ENCODE measurements around the gene KIN. TPM values are rescaled to one million over a fixed set of nuclear protein-coding genes. Genes with fewer than 3 reads are reported as not detected.
"Not testable (repeated sequence)": the region's sequence is repeated elsewhere in the genome, so short reads cannot be mapped to it uniquely, and the experiment has no call there.

Gene KIN
- total RNA-seq, 4 donors from 2014 or later, result 2.7 to 13.8 (median 7.5) TPM

DNA sequence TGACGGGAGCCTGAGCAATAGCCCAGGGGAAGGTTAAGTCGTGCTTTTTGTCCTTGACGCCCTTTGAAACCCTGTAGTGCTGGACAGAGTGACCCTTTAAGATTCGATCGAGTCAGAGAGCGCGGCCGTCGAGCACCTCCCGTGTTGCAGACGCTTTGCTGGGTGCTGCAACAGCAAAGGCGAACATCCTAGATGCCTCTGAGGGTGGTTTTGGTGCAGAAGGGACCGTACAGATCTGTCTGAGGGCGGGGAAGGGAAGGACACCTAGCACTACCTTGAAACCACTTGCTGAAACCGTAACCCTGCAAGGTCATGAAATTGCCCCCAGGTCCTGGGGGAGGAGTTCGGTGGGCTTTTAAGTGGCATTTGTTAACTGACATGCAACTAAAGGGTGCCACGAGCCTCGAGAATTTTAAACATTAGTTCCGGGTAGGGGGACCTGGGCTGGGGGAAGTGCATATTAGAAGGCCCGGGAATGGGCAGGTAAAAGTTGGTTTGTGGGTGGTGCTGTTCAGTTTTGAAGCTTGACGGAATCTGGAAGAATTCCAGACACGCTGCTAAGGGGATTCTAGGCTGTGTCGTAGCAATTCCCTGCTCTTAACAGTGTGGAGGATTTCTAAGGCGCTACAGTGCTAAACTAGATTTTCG is 970 bp upstream of the KIN start:
- no peaks in the 10 kb centered on the region for H3K27me3 ChIP-seq
- DNase-seq (ENCODE audit: low spot score in 2 of 2), result no peak
- 1% methylated on average over 24 of the region's 25 CpGs for WGBS
- H3K4me1 ChIP-seq, result peaks cover 62% of the 10 kb centered on the region
- TF ChIP-seq POLR2AphosphoS5 (IDR thresholded peaks at IDR 0.05) (no peak), POLR2A (IDR thresholded peaks at IDR 0.05) (no peak), EP300 (IDR thresholded peaks at IDR 0.05) (no peak)
- TF ChIP-seq, protein P1, sequence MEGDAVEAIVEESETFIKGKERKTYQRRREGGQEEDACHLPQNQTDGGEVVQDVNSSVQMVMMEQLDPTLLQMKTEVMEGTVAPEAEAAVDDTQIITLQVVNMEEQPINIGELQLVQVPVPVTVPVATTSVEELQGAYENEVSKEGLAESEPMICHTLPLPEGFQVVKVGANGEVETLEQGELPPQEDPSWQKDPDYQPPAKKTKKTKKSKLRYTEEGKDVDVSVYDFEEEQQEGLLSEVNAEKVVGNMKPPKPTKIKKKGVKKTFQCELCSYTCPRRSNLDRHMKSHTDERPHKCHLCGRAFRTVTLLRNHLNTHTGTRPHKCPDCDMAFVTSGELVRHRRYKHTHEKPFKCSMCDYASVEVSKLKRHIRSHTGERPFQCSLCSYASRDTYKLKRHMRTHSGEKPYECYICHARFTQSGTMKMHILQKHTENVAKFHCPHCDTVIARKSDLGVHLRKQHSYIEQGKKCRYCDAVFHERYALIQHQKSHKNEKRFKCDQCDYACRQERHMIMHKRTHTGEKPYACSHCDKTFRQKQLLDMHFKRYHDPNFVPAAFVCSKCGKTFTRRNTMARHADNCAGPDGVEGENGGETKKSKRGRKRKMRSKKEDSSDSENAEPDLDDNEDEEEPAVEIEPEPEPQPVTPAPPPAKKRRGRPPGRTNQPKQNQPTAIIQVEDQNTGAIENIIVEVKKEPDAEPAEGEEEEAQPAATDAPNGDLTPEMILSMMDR (IDR thresholded peaks at IDR 0.05), result no peak
- no peaks in the 10 kb centered on the region for H3K36me3 ChIP-seq
- H3K27ac ChIP-seq, result peak overlapping the region; percentile 93
- H3K4me3 ChIP-seq, result peak overlapping the region; percentile 98
- H3K9me3 ChIP-seq, result no peaks in the 10 kb centered on the region

DNA sequence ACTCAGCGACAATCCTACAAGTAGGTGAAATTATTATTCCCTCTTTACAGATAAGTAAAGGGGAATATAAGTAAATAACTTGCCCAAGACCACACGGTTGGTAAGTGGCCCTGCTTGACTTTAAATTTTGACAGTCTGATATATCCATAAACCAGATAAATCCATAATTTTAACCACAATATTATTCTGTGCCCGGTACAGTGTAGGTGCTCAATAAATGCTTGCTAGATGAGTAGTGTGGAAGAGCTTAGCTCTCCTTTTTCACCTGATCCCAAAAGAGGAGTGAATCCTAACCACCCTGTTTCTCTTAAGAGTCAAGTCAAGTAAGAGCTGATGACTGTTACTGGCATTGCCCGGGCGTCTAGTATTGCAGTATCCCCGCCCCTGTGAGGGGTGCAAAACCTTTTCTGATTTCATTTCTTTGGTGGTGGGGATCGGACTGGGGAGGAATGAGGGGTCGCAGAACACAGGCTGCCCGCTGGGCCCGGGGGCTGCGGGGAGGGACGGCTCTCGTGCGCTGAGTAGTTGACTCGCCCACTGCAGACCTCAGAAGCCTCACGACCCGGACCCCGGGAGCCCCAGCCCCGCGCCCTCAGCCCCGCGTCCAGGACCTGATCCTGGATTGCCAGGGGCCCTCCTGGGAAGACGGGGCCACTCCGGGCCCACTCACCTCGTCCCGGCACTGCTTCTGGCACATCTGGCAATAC is 490 bp downstream of the KIN start:
- peak in 1 of 2 donors; percentile 80 for DNase-seq (ENCODE audit: low spot score in 2 of 2)
- Histone ChIP-seq H3K27me3 (no peaks in the 10 kb centered on the region), H3K9me3 (no peaks in the 10 kb centered on the region), H3K4me3 (peak overlapping the region; percentile 98), H3K36me3 (peaks cover 2% of the 10 kb centered on the region), H3K4me1 (peaks cover 54% of the 10 kb centered on the region), H3K27ac (peak overlapping the region; percentile 93)
- no peak for TF ChIP-seq POLR2A (IDR thresholded peaks at IDR 0.05)
- TF ChIP-seq, protein P1 (IDR thresholded peaks at IDR 0.05), result no peak
- TF ChIP-seq EP300 (IDR thresholded peaks at IDR 0.05), result no peak
- WGBS, result 9% methylated on average over 8 of the region's 26 CpGs

DNA sequence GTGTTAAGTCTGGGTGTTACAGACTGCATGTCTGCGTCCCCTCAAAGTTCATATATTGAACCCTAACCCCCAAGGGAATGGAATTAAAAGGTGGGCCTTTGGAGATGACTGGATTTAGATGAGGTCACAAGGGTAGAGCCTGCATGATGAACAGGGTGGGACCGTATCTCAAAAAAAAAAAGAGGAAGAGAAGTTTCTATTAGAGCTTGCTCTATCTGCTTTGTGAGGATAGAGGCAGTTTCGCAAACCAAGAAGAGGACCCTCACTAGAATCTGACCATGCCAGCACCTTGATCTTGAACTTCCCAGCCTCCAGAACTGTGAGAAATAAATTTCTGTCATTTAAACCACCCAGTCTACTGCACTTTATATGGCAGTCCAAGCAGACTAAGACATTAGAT is 1.4 kb downstream of the KIN start:
- H3K36me3 ChIP-seq, result peaks cover 6% of the 10 kb centered on the region
- no peak overlapping the region for H3K27ac ChIP-seq
- peaks cover 47% of the 10 kb centered on the region for H3K4me1 ChIP-seq
- H3K9me3 ChIP-seq, result no peaks in the 10 kb centered on the region
- H3K27me3 ChIP-seq, result no peaks in the 10 kb centered on the region
- WGBS, result 72% methylated on average over 3 of the region's 3 CpGs
- TF ChIP-seq POLR2A (IDR thresholded peaks at IDR 0.05) (no peak), EP300 (IDR thresholded peaks at IDR 0.05) (no peak), POLR2AphosphoS5 (IDR thresholded peaks at IDR 0.05) (no peak)
- TF ChIP-seq, protein P1 (IDR thresholded peaks at IDR 0.05), result no peak
- no peak for DNase-seq (ENCODE audit: low spot score in 2 of 2)
- peak overlapping the region; percentile 98 for H3K4me3 ChIP-seq

DNA sequence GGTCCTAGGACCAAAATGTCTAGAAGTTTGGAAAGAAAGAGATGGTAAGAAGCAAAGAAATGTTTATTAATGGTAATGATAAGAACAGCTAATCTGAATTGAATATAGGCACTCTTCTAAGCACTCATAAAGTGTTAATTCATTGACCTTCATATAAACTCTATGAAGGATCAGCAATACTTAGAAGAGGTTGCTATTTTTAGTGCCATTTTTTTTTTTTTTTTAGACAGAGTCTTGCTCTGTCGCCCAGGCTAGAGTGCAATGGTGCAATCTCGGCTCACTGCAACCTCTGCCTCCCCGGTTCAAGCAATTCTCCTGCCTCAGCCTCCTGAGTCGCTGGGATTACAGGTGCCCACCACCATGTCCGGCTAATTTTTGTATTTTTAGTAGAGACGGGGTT is 5.6 kb downstream of the KIN start:
- 94% methylated on average over 6 of the region's 6 CpGs for WGBS
- peaks cover 22% of the 10 kb centered on the region for H3K4me1 ChIP-seq
- H3K36me3 ChIP-seq, result peaks cover 46% of the 10 kb centered on the region
- not testable (repeated sequence) for DNase-seq (ENCODE audit: low spot score in 2 of 2); H3K4me3 ChIP-seq; H3K9me3 ChIP-seq; H3K27ac ChIP-seq; H3K27me3 ChIP-seq

DNA sequence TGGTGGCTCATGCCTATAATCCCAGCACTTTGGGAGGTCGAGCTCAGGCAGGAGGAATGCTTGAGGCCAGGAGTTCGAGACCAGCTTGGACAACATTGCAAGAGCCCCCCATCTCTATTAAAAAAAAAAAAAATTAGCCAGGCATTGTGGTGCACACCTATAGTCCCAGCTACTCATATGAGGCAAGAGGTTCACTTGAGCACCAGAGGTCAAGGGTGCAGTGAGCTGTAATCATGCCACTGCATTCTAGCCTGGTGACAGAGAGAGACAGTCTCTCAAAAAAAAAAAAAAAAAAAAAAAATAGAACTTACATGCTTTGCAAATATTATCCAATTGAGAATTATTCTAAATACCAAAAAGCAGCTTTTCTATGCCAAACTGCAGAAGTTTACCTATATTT is 11.0 kb downstream of the KIN start:
- Histone ChIP-seq H3K27me3 (no peaks in the 10 kb centered on the region), H3K9me3 (no peaks in the 10 kb centered on the region), H3K36me3 (peaks cover 78% of the 10 kb centered on the region), H3K4me1 (no peaks in the 10 kb centered on the region), H3K4me3 (no peak overlapping the region), H3K27ac (no peak overlapping the region)
- TF ChIP-seq POLR2AphosphoS5 (IDR thresholded peaks at IDR 0.05), result no peak
- TF ChIP-seq POLR2A (IDR thresholded peaks at IDR 0.05), result no peak
- TF ChIP-seq, protein P1 (IDR thresholded peaks at IDR 0.05), result no peak
- TF ChIP-seq EP300 (IDR thresholded peaks at IDR 0.05), result no peak
- no peak for DNase-seq (ENCODE audit: low spot score in 2 of 2)
- WGBS, result 96% methylated on average over 2 of the region's 2 CpGs

All from suprapubic skin (tissue), 4 donors.